K562 (cell line): ENCODE measurements around the gene TRDMT1. TPM values are rescaled to one million over a fixed set of nuclear protein-coding genes. Genes with fewer than 3 reads are reported as not detected.

Experiments used
- ARID1B ChIP-seq: fragments of 450-650 bp; IDR thresholded peaks from 2 replicates; pipeline ENCODE4 v1.6.1; 2016; ENCODE audit warnings: antibody characterized with exemption, mild to moderate bottlenecking, inconsistent platforms
- ARID3B ChIP-seq: fragments of 250-450 bp; sonication (Bioruptor Pico); IDR thresholded peaks from 2 replicates; pipeline ENCODE4 v1.4.0; 2020; ENCODE audit warnings: borderline replicate concordance
- CEBPG ChIP-seq, 3 experiments: fragments of 200-800 bp in 1 of 3; sonication (Bioruptor generic) in 1 of 3; sonication (generic) in 1 of 3; formaldehyde crosslinking in 1 of 3; IDR thresholded peaks in 2 of 3; conservative IDR thresholded peaks in 1 of 3; 2 replicates each; pipeline versions ENCODE4 v1.6.1 to v1.8.0; 2016 to 2022; ENCODE audit warnings: missing compliant biosample characterization in 2 of 3, missing genetic modification characterization in 2 of 3, mild to moderate bottlenecking in 1 of 3, missing genetic modification reagents in 1 of 3
- CREB3 ChIP-seq: fragments of 450-650 bp; conservative IDR thresholded peaks from 2 replicates; pipeline ENCODE4 v1.6.1; 2016; ENCODE audit warnings: missing genetic modification characterization, low read depth, mild to moderate bottlenecking, missing compliant biosample characterization, moderate library complexity
- DDX20 ChIP-seq: fragments of 450-650 bp; IDR thresholded peaks from 2 replicates; pipeline ENCODE4 v1.6.1; 2016; ENCODE audit warnings: missing genetic modification characterization, low read depth, mild to moderate bottlenecking, missing compliant biosample characterization, moderate library complexity
- ETS2 ChIP-seq: IDR thresholded peaks from 2 replicates; pipeline ENCODE4 v1.6.1; 2016; ENCODE audit warnings: borderline replicate concordance, missing genetic modification characterization, mild to moderate bottlenecking, moderate library complexity, missing compliant biosample characterization; ENCODE audit not compliant: poor library complexity, severe bottlenecking
- L3MBTL2 ChIP-seq: fragments of 450-650 bp; IDR thresholded peaks from 2 replicates; pipeline ENCODE4 v1.6.1; 2016; ENCODE audit warnings: mild to moderate bottlenecking, moderate library complexity
- MBD2 ChIP-seq: sonication (generic); IDR thresholded peaks from 2 replicates; pipeline ENCODE4 v1.6.1; 2016; ENCODE audit warnings: low read depth, borderline replicate concordance
- NONO ChIP-seq, 2 experiments: fragments of 200-400 bp in 1 of 2; fragments of 450-650 bp in 1 of 2; formaldehyde crosslinking in 1 of 2; IDR thresholded peaks; 2 replicates each; pipeline ENCODE4 v1.6.1; 2017; ENCODE audit warnings: low read depth in 2 of 2, mild to moderate bottlenecking in 2 of 2, moderate library complexity in 2 of 2, low read length in 1 of 2
- OTX1 ChIP-seq: fragments of 450-650 bp; formaldehyde crosslinking; IDR thresholded peaks from 2 replicates; pipeline ENCODE4 v1.4.0; 2022; ENCODE audit warnings: mild to moderate bottlenecking
- PREB ChIP-seq: sonication (generic); formaldehyde crosslinking; IDR thresholded peaks from 2 replicates; pipeline ENCODE4 v1.8.1; 2023; ENCODE audit warnings: mild to moderate bottlenecking, missing genetic modification reagents
- RBM22 ChIP-seq: fragments of 200-400 bp; formaldehyde crosslinking; IDR thresholded peaks from 2 replicates; pipeline ENCODE4 v1.6.1; 2018; ENCODE audit warnings: low read length, low read depth; ENCODE audit not compliant: poor library complexity, severe bottlenecking
- RBM34 ChIP-seq: fragments of 200-400 bp; formaldehyde crosslinking; IDR thresholded peaks from 2 replicates; pipeline ENCODE4 v1.6.1; 2018; ENCODE audit warnings: low read length, borderline replicate concordance; ENCODE audit not compliant: insufficient read depth
- SMAD2 ChIP-seq: fragments of 150-350 bp; IDR thresholded peaks from 2 replicates; pipeline ENCODE4 v1.6.1; 2014; ENCODE audit warnings: low read depth, mild to moderate bottlenecking, low read length
- UBTF ChIP-seq, 2 experiments: IDR thresholded peaks; 2 replicates each; pipeline ENCODE4 v1.6.1; 2012; ENCODE audit warnings: improper control_type of control experiment in 2 of 2, low read depth in 2 of 2, low read length in 2 of 2, borderline replicate concordance in 1 of 2
- polyA plus RNA-seq, 8 experiments: library from polyadenylated mRNA; depleted of rRNA in 4 of 8; stranded (reverse) in 5 of 8; unstranded in 3 of 8; fragments of >200 nt; fragmentation: Nextera tagmentation in 2 of 8; fragmentation: Illumina TruSeq in 1 of 8; extraction: Ambion mirVana in 2 of 8; extraction: Trizol in 1 of 8; gene quantifications; 2 replicates each; pipeline versions ENCODE4 v1.2.1 to v1.2.3, GENCODE V29; 2011 to 2014; ENCODE audit warnings: inconsistent platforms in 1 of 8, missing spikeins in 1 of 8
- total RNA-seq, 7 experiments: library from RNA; depleted of rRNA in 6 of 7; stranded (reverse); fragments of >200 nt in 6 of 7; fragmentation: Illumina TruSeq in 2 of 7; extraction: Trizol in 2 of 7; gene quantifications; 2 replicates each; pipeline versions ENCODE4 v1.2.1 to v1.2.3, GENCODE V29; 2011 to 2021; ENCODE audit warnings: low replicate concordance in 1 of 7

The TRDMT1 gene
- total and polyA plus RNA-seq, 9 of the 15 experiments (the other 6 are each of a cell fraction or from before 2014, with no cell fraction given) = 5.4 to 12.6 (median 9.3) TPM

- no peak for TF ChIP-seq DDX20 (tag)
- peak; percentile 15; the same call in 1 of the 2 replicates for TF ChIP-seq CREB3 (tag)
- TF ChIP-seq NONO (IDR thresholded peaks at IDR 0.05; ENCODE audit: low read depth in 2 of 2, low read length in 1 of 2) = peak in 1 of 2 experiments; percentile 96; a peak in 2 of 4 replicates
- no peak for TF ChIP-seq SMAD2
- TF ChIP-seq CEBPG (CRISPR knock-in tag; IDR thresholded peaks at IDR 0.05) = no peak
- TF ChIP-seq CEBPG (tag; conservative IDR thresholded peaks at IDR 0.05 in 1 of 2, IDR thresholded peaks at IDR 0.05 in 1 of 2) = no peak
- TF ChIP-seq L3MBTL2 = peak; percentile 78
- TF ChIP-seq RBM22 = no peak
- TF ChIP-seq RBM34 = no peak
- no peak for TF ChIP-seq PREB (CRISPR knock-in tag)
- TF ChIP-seq MBD2 = no peak
- TF ChIP-seq OTX1 (CRISPR knock-in tag) = no peak
- no peak for TF ChIP-seq ARID3B (CRISPR knock-in tag)
- no peak for TF ChIP-seq UBTF (IDR thresholded peaks at IDR 0.05; ENCODE audit: borderline replicate concordance in 1 of 2, low read depth in 2 of 2, low read length in 2 of 2)
- TF ChIP-seq ETS2 (tag) = no peak
- TF ChIP-seq ARID1B = no peak
Observed at GRCh38 chr10:17214971-17215781, 13.7 kb upstream of the TRDMT1 start (continued).
